Liver (tissue), 9 donors: Measurements from ENCODE around the gene PHEX. TPM values are rescaled to one million over a fixed set of nuclear protein-coding genes. Genes with fewer than 3 reads are reported as not detected.

ENCODE experiments used
- DNase-seq: peaks from one replicate; pipeline ENCODE4 v3.0.0-alpha.2; 2017; ENCODE audit warnings: low spot score
- H3K27ac ChIP-seq, 2 donors: one replicate each; pipeline ENCODE4 v1.7.0; 2013; ENCODE audit warnings: inconsistent platforms in 2 of 2, low read length in 2 of 2, control low read depth in 1 of 2, low read depth in 1 of 2, mild to moderate bottlenecking in 1 of 2
- H3K27me3 ChIP-seq, 4 donors: one replicate each; pipeline versions ENCODE4 v1.6.1 to v1.7.0; 2013; ENCODE audit warnings: low read length in 3 of 4, inconsistent platforms in 1 of 4, mild to moderate bottlenecking in 1 of 4, moderate library complexity in 1 of 4; ENCODE audit not compliant: control insufficient read depth in 4 of 4, insufficient read depth in 4 of 4
- H3K36me3 ChIP-seq, 4 donors: one replicate each; pipeline versions ENCODE4 v1.6.1 to v1.7.0; 2013; ENCODE audit warnings: low read length in 3 of 4, mild to moderate bottlenecking in 3 of 4, low read depth in 1 of 4, moderate library complexity in 1 of 4; ENCODE audit not compliant: control insufficient read depth in 4 of 4, insufficient read depth in 3 of 4
- H3K4me1 ChIP-seq, 4 donors: one replicate each; pipeline versions ENCODE4 v1.6.1 to v1.7.0; 2013; ENCODE audit warnings: low read length in 3 of 4, mild to moderate bottlenecking in 3 of 4, moderate library complexity in 1 of 4; ENCODE audit not compliant: control insufficient read depth in 4 of 4, insufficient read depth in 4 of 4
- H3K4me3 ChIP-seq, 3 donors: one replicate each; pipeline versions ENCODE4 v1.6.1 to v1.7.0; 2013; ENCODE audit warnings: low read length in 3 of 3, control low read depth in 1 of 3, low read depth in 1 of 3, mild to moderate bottlenecking in 1 of 3
- H3K9ac ChIP-seq, 2 donors: one replicate each; pipeline ENCODE4 v1.7.0; 2013; ENCODE audit warnings: low read length in 2 of 2, mild to moderate bottlenecking in 2 of 2, moderate library complexity in 2 of 2, control low read depth in 1 of 2, low read depth in 1 of 2
- H3K9me3 ChIP-seq, 4 donors: one replicate each; pipeline versions ENCODE4 v1.6.1 to v1.7.0; 2013; ENCODE audit warnings: low read length in 3 of 4; ENCODE audit not compliant: control insufficient read depth in 4 of 4
- CTCF ChIP-seq: fragments of 150-350 bp; IDR thresholded peaks from 2 replicates; pipeline ENCODE4 v1.5.1; 2017; ENCODE audit warnings: improper control_type of control experiment, low read depth, low read length; ENCODE audit not compliant: missing input control
- EGR1 ChIP-seq, 2 donors: IDR thresholded peaks; 2 replicates each; pipeline ENCODE4 v1.6.1; 2016 to 2018; ENCODE audit warnings: antibody characterized with exemption in 2 of 2, low read depth in 2 of 2
- FOXA1 ChIP-seq: IDR thresholded peaks from 2 replicates; pipeline ENCODE4 v1.6.1; 2016; ENCODE audit warnings: antibody characterized with exemption
- FOXA2 ChIP-seq: IDR thresholded peaks from 2 replicates; pipeline ENCODE4 v1.6.1; 2016; ENCODE audit warnings: antibody characterized with exemption
- GABPA ChIP-seq, 2 donors: IDR thresholded peaks in 1 of 2; conservative IDR thresholded peaks in 1 of 2; 2 replicates each; pipeline ENCODE4 v1.6.1; 2016; ENCODE audit warnings: antibody characterized with exemption in 2 of 2, mild to moderate bottlenecking in 1 of 2, moderate library complexity in 1 of 2
- HNF4A ChIP-seq, 2 donors: conservative IDR thresholded peaks; 2 replicates each; pipeline ENCODE4 v1.6.1; 2016; ENCODE audit warnings: antibody characterized with exemption in 2 of 2, mild to moderate bottlenecking in 2 of 2
- HNF4G ChIP-seq: IDR thresholded peaks from 2 replicates; pipeline ENCODE4 v1.6.1; 2016; ENCODE audit warnings: antibody characterized with exemption
- JUND ChIP-seq, 2 donors: IDR thresholded peaks; 2 replicates each; pipeline ENCODE4 v1.6.1; 2016; ENCODE audit warnings: antibody characterized with exemption in 2 of 2
- RAD21 ChIP-seq, 2 donors: IDR thresholded peaks; 2 replicates each; pipeline ENCODE4 v1.6.1; 2016; ENCODE audit warnings: antibody characterized with exemption in 2 of 2, mild to moderate bottlenecking in 2 of 2
- RXRA ChIP-seq, 2 donors: IDR thresholded peaks; 2 replicates each; pipeline ENCODE4 v1.6.1; 2017 to 2018; ENCODE audit warnings: antibody characterized with exemption in 2 of 2, mild to moderate bottlenecking in 1 of 2
- SP1 ChIP-seq: IDR thresholded peaks from 2 replicates; pipeline ENCODE4 v1.6.1; 2018; ENCODE audit warnings: antibody characterized with exemption, mild to moderate bottlenecking
- YY1 ChIP-seq: IDR thresholded peaks from 2 replicates; pipeline ENCODE4 v1.6.1; 2016; ENCODE audit warnings: antibody characterized with exemption, mild to moderate bottlenecking
- ZBTB33 ChIP-seq: IDR thresholded peaks from 2 replicates; pipeline ENCODE4 v1.6.1; 2016; ENCODE audit warnings: antibody characterized with exemption
- WGBS: extraction: QIAGEN DNeasy Blood & Tissue Kit; methylation state at CpG from one replicate; pipeline ENCODE4 v1.1.7; 2013; 5-methylcytosine and 5-hydroxymethylcytosine counted together
- polyA plus RNA-seq, 2 donors: library from polyadenylated mRNA; stranded (reverse) in 1 of 2; unstranded in 1 of 2; fragments of 200-250 nt in 1 of 2; fragments of >200 nt in 1 of 2; fragmentation: Nextera tagmentation in 1 of 2; extraction: Ambion mirVana in 1 of 2; gene quantifications; one replicate each; pipeline versions ENCODE4 v1.2.1 to v1.2.3, GENCODE V29; 2013 to 2015
- total RNA-seq, 2 donors: library from RNA; depleted of rRNA; stranded (reverse); fragments of >200 nt; gene quantifications; one replicate each; pipeline ENCODE4 v1.2.3, GENCODE V29; 2014
- TF ChIP-seq, protein P1 (sequence below): IDR thresholded peaks from 2 replicates; pipeline ENCODE4 v1.6.1; 2016; ENCODE audit warnings: antibody characterized with exemption, mild to moderate bottlenecking
- TF ChIP-seq, protein P2 (sequence below): IDR thresholded peaks from 2 replicates; pipeline ENCODE4 v1.6.1; 2016; ENCODE audit warnings: antibody characterized with exemption
- TF ChIP-seq, protein P3 (sequence below): IDR thresholded peaks from 2 replicates; pipeline ENCODE4 v1.6.1; 2016; ENCODE audit warnings: antibody characterized with exemption
- donor health status: healthy.
- donor health status: healthy.
- donor health status: healthy.
- donor health status: healthy.
- donor health status: healthy.

Gene PHEX
- total and polyA plus RNA-seq, 4 donors: 0.01 to 0.14 (median 0.08) TPM; not detected in 1

DNA sequence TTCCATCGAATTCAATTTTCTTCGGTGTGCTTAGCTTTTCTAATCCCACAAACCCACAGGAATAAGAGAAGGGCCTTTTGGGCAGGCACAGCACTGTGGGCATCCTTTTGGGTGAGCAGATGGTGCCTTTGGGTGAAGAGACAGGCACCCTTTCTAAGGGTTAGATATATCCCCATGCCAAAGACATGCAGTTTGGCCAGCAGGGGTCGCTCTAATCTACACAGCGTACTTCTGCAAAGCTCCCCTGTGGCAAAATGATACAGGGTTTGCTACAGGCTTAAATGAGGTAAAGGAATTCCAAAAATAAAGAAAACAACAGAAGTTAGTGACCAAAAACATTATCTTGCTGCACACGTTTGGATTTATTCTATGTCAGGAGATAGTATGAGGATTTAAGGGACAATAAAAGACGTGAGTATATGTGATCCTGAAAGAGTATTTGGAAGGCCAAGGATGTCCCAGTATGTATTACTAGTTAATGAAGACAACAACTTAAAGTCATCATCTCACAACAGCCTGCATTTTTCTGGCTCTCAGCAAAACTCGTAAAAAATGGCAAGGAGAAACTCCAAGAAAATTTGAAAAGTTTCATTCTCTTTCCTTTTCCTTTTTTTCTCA, 49.5 kb downstream of the PHEX start:
- Histone ChIP-seq H3K9me3 (no peaks in the 10 kb centered on the region), H3K27ac (no peak overlapping the region), H3K27me3 (no peaks in the 10 kb centered on the region), H3K36me3 (no peaks in the 10 kb centered on the region), H3K4me3 (no peak overlapping the region), H3K4me1 (no peaks in the 10 kb centered on the region), H3K9ac (no peak overlapping the region)
- TF ChIP-seq RAD21 (IDR thresholded peaks at IDR 0.05): peak; percentile 60 to 72
- TF ChIP-seq, protein P1, sequence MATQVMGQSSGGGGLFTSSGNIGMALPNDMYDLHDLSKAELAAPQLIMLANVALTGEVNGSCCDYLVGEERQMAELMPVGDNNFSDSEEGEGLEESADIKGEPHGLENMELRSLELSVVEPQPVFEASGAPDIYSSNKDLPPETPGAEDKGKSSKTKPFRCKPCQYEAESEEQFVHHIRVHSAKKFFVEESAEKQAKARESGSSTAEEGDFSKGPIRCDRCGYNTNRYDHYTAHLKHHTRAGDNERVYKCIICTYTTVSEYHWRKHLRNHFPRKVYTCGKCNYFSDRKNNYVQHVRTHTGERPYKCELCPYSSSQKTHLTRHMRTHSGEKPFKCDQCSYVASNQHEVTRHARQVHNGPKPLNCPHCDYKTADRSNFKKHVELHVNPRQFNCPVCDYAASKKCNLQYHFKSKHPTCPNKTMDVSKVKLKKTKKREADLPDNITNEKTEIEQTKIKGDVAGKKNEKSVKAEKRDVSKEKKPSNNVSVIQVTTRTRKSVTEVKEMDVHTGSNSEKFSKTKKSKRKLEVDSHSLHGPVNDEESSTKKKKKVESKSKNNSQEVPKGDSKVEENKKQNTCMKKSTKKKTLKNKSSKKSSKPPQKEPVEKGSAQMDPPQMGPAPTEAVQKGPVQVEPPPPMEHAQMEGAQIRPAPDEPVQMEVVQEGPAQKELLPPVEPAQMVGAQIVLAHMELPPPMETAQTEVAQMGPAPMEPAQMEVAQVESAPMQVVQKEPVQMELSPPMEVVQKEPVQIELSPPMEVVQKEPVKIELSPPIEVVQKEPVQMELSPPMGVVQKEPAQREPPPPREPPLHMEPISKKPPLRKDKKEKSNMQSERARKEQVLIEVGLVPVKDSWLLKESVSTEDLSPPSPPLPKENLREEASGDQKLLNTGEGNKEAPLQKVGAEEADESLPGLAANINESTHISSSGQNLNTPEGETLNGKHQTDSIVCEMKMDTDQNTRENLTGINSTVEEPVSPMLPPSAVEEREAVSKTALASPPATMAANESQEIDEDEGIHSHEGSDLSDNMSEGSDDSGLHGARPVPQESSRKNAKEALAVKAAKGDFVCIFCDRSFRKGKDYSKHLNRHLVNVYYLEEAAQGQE: no peak
- TF ChIP-seq HNF4G: no peak
- TF ChIP-seq FOXA1: no peak
- no peak for TF ChIP-seq SP1
- no peak for TF ChIP-seq YY1
- TF ChIP-seq GABPA (IDR thresholded peaks at IDR 0.05 in 1 of 2, conservative IDR thresholded peaks at IDR 0.05 in 1 of 2): no peak
- no peak for TF ChIP-seq ZBTB33
- peak; percentile 46 for TF ChIP-seq CTCF
- no peak for TF ChIP-seq JUND (IDR thresholded peaks at IDR 0.05)
- no peak for TF ChIP-seq HNF4A (conservative IDR thresholded peaks at IDR 0.05)
- no peak for TF ChIP-seq RXRA (IDR thresholded peaks at IDR 0.05)
- TF ChIP-seq, protein P2, sequence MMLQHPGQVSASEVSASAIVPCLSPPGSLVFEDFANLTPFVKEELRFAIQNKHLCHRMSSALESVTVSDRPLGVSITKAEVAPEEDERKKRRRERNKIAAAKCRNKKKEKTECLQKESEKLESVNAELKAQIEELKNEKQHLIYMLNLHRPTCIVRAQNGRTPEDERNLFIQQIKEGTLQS: no peak
- 39% methylated on average over 7 of the region's 7 CpGs for WGBS
- peak; percentile 50 for DNase-seq

DNA sequence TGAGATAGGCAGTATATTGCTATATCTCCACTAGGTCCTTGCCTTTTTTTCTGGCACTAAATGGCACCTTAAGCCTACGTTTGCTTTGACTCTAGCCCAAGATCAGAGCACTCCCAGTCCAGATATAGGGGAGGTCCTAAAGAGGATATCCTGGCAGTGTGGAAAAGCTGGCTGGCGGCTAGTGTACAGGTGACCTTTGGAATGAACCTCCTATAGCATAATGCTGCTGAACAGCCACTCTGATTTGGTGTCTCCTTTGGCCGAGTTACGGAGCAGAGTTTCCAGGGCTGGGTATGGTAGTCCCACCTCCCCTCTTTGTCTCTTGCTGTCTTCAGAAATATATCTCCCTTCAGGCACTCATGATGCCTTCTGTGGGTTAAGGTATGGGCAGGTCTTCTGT, 53.9 kb downstream of the PHEX start:
- no peaks in the 10 kb centered on the region for H3K9me3 ChIP-seq
- no peak for DNase-seq
- H3K4me3 ChIP-seq: no peak overlapping the region
- H3K27ac ChIP-seq: no peak overlapping the region
- no peak overlapping the region for H3K9ac ChIP-seq
- H3K36me3 ChIP-seq: no peaks in the 10 kb centered on the region
- 84% methylated on average over 4 of the region's 4 CpGs for WGBS
- no peaks in the 10 kb centered on the region for H3K4me1 ChIP-seq
- no peaks in the 10 kb centered on the region for H3K27me3 ChIP-seq
- no peak for TF ChIP-seq EGR1 (IDR thresholded peaks at IDR 0.05; ENCODE audit: low read depth in 2 of 2)
- TF ChIP-seq FOXA2: no peak
- TF ChIP-seq, protein P3, sequence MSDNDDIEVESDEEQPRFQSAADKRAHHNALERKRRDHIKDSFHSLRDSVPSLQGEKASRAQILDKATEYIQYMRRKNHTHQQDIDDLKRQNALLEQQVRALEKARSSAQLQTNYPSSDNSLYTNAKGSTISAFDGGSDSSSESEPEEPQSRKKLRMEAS: no peak
- no peak for TF ChIP-seq SP1
